ENCODE results near the gene SCLT1. TPM values are rescaled to one million over a fixed set of nuclear protein-coding genes. Genes with fewer than 3 reads are reported as not detected.
A peak's percentile ranks its signal among the peaks of the same experiment; 100 is the strongest.
"Not testable (repeated sequence)": the region's sequence is repeated elsewhere in the genome, so short reads cannot be mapped to it uniquely, and the experiment has no call there.

SCLT1 gene
- total RNA-seq (10 to 100 TPM; 19.5 to 21.2 TPM), total RNA-seq (38.9 to 43.6 reads per million in 2 donors)

DNA sequence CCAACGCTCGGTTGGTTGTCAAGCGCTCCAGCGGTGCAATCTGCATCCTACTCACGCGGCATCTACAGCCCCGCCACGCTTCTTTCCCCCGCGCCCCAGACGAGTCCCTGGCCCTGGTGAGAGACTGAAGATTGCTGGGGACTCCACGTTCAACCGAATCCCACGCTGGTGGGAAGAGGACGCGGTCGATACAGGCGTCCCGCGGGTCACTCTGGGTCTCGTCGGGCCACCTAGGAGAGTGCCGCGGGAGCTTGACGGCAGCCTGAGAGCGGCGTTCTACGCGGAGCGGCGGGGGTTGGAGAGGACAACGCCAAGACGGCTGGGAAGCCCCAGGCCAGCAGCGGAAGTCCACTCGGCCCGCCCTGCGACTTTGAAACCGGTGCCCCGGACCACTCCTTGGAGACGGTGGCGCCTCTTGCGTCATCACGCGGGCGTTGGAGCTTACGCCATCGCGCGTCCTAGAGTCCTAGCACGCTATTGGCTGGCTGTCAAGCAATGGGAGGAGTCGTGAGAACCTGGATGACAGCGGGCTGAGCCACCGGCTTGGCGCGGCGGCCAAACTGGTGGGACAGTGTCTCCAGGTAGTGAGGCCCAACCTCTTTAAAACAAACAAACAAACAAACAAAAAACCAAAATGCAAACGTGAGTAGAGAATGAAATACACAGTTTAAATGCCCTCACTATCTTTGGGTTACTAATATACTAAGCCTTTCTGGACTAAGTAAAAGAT is at the start of gene SCLT1:
Gene SCLT1, minus strand, starts transcription at position 349 of the 730 bp plus-strand sequence. CDS start 436 bp downstream, outside the sequence.
- peak; percentile 88 to 90 (median 89) for DNase-seq
- peaks cover 24% of the 10 kb centered on the region for H3K4me1 Mint-ChIP-seq
- no peak within 1 kb of the TSS for H3K27ac Mint-ChIP-seq
- no peaks in the 10 kb centered on the region for H3K27me3 Mint-ChIP-seq
- no peaks in the 10 kb centered on the region for H3K36me3 Mint-ChIP-seq (ENCODE audit: low read depth)
- H3K4me3 Mint-ChIP-seq = no peak within 1 kb of the TSS
- peak; percentile 94 for ATAC-seq
- no peaks in the 10 kb centered on the region for H3K9me3 ChIP-seq (ENCODE audit: control insufficient read depth, low read length, poor library complexity, severe bottlenecking)

DNA sequence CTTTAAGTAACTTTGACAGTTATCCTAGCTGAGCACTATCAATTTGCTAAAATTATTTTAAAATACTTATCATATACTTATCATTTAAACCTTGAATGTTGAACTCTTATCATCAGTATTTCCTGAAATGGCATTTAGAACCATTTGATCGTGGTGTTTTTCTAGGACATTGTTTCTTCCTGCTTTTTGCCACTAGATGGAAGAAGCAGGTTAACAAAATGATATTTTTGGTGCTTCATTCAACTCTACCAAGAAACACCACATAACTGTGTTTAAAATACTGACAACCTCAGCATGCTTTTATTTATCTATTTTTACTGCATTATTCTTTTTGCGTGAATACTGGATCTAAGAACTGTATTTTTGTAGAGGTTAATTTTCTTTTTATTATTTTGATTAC is 47.2 kb upstream of the SCLT1 start:
- ATAC-seq = no peak
- DNase-seq = no peak
- Mint-ChIP-seq H3K36me3 (ENCODE audit: low read depth) (no peaks in the 10 kb centered on the region), H3K4me1 (no peaks in the 10 kb centered on the region), H3K27ac (no peak overlapping the region), H3K4me3 (no peak overlapping the region), H3K27me3 (peaks cover 11% of the 10 kb centered on the region)
- H3K9me3 ChIP-seq (ENCODE audit: control insufficient read depth, low read length, poor library complexity, severe bottlenecking) = no peaks in the 10 kb centered on the region

DNA sequence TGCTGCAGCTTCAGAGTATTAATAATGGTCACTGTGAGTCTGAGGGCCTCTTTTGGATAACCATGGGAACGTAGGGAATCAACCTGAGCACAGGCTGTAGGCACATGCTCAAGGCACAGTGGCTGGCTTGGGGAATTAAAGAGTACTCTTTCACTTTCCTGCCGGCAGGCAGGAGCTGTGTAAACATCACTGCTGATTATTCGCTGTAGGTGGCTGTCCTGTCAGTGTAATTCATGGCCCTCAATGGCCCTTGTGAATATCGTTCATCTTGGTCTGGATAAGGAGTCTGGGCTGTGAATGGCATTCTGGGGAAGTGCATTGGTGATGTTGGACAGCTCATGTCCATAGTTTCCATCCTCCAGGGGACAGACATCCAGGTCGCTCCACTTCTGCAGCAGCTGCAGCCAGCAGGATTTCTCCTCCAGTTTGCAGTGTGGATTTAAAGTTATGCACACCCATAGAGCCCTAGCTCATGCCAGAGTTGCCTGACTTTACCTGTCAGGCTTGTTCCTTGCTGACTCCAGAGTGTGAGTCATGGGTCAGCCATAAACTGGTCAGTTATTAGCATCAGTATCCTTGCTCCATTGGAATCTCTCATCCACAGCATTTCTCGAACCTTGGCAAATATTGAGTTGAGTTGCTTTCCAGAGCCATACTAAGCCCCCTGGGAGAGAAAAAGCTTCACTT is 45.6 kb upstream of the SCLT1 start:
- Mint-ChIP-seq H3K27me3 (no peaks in the 10 kb centered on the region), H3K4me1 (no peaks in the 10 kb centered on the region), H3K4me3 (no peak overlapping the region), H3K27ac (no peak overlapping the region), H3K36me3 (ENCODE audit: low read depth) (no peaks in the 10 kb centered on the region)
- no peaks in the 10 kb centered on the region for H3K9me3 ChIP-seq (ENCODE audit: control insufficient read depth, low read length, poor library complexity, severe bottlenecking)
- no peak for DNase-seq
- no peak for ATAC-seq

DNA sequence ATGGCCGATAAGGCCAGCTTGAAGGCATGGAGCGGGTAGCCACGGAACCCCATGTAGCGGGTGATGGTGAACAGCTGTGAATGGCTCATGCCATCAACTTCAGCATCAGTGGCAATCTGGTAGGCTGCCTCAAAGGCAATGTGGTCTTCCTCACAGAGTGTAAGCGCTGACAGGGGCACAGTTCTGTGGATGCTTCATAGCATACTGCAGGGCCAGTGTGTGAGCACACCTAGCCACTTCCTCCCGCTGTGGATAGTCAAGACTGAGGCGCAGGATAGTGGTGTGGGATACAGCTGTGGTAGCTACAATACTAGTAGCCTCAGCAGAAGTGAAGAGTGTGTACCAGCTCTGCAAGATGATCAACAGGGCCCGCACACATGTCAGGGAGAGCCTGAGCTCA is 43.1 kb upstream of the SCLT1 start:
- no peak overlapping the region for H3K4me3 Mint-ChIP-seq
- no peak for ATAC-seq
- H3K27me3 Mint-ChIP-seq = no peaks in the 10 kb centered on the region
- DNase-seq = no peak
- no peaks in the 10 kb centered on the region for H3K36me3 Mint-ChIP-seq (ENCODE audit: low read depth)
- H3K27ac Mint-ChIP-seq = no peak overlapping the region
- no peaks in the 10 kb centered on the region for H3K4me1 Mint-ChIP-seq
- no peaks in the 10 kb centered on the region for H3K9me3 ChIP-seq (ENCODE audit: control insufficient read depth, low read length, poor library complexity, severe bottlenecking)

DNA sequence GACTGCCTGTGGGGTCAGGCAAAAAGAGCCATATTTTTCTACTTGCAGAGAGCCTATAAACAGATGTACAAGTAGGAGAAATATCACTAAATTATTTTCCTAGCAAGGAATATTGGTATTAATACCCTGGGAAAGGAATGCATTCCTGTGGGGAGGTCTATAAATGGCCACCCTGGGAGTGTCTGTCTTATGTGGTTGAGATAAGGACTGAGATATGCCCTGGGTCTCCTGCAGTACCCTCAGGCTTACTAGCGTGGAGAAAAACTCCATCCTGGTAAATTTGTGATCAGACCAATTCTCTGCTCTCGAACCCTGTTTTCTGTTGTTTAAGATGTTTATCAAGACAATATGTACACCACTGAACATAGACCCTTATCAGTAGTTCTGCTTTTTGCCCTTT is 38.0 kb upstream of the SCLT1 start:
- no peaks in the 10 kb centered on the region for H3K4me1 Mint-ChIP-seq
- no peak overlapping the region for H3K4me3 Mint-ChIP-seq
- no peaks in the 10 kb centered on the region for H3K9me3 ChIP-seq (ENCODE audit: control insufficient read depth, low read length, poor library complexity, severe bottlenecking)
- DNase-seq (no peak), ATAC-seq (no peak)
- H3K27ac Mint-ChIP-seq = no peak overlapping the region
- H3K27me3 Mint-ChIP-seq = no peaks in the 10 kb centered on the region
- H3K36me3 Mint-ChIP-seq (ENCODE audit: low read depth) = no peaks in the 10 kb centered on the region

DNA sequence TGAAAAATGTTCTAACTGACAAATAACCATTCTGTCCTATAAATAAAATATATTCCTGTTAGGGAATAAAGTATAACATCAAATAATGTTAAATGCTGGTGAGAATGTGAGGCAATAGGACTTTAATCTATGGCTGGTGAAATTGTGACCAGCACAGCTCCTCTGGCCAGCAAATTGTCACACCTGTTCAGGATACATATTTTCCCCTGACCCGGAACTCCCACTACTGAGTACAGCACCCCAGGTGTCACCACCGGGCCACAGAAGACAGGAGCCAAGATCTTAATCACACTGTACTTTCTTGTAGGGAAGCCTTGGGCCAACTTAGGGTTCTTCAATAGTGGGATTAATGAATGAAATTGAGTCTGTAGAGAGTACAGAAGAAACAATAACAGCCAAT is 35.8 kb upstream of the SCLT1 start:
- ATAC-seq (no peak), DNase-seq (no peak)
- no peaks in the 10 kb centered on the region for H3K9me3 ChIP-seq (ENCODE audit: control insufficient read depth, low read length, poor library complexity, severe bottlenecking)
- H3K4me1 Mint-ChIP-seq = no peaks in the 10 kb centered on the region
- no peak overlapping the region for H3K4me3 Mint-ChIP-seq
- no peaks in the 10 kb centered on the region for H3K36me3 Mint-ChIP-seq (ENCODE audit: low read depth)
- no peaks in the 10 kb centered on the region for H3K27me3 Mint-ChIP-seq
- no peak overlapping the region for H3K27ac Mint-ChIP-seq

DNA sequence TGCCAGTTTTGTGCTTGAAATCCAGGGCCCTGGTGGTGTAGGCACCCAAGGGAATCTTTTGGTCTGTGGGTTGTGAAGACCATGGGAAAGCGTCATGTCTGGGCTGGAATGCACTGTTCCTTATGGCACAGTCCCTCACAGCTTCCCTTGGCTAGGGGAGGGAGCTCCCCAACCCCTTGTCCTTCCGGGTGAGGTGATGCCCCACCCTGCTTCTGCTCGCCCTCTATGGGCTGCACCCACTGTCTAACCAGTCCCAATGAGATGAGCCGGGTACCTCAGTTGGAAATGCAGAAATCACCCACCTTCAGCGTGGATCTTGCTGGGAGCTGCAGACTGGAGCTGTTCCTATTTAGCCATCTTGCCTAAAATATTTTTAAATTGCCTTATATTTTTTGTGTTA is 33.3 kb upstream of the SCLT1 start:
- not testable (repeated sequence) for H3K36me3 Mint-ChIP-seq (ENCODE audit: low read depth); H3K4me1 Mint-ChIP-seq

DNA sequence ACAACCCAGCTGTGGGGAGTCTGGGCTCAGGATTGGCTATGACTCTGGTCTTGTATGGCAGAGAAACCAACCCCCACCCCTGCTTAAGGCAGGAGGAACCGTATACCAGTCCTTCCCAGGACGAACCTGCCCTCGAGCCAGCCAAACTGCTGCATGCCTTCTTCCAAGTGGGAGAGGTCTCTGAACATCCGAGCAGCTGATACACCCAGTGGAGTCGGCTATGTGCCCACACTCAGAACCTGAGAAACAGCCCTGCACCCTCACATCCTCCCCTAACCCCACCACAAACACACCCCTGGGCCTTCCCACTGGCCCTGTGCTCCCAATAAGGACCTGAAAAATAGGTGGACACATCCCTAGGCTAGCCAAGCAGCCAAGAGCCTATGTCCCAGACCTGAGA is 24.4 kb upstream of the SCLT1 start:
- no peak overlapping the region for H3K4me3 Mint-ChIP-seq
- no peak for DNase-seq
- peaks cover 8% of the 10 kb centered on the region for H3K36me3 Mint-ChIP-seq (ENCODE audit: low read depth)
- no peaks in the 10 kb centered on the region for H3K9me3 ChIP-seq (ENCODE audit: control insufficient read depth, low read length, poor library complexity, severe bottlenecking)
- H3K27me3 Mint-ChIP-seq = no peaks in the 10 kb centered on the region
- no peak overlapping the region for H3K27ac Mint-ChIP-seq
- ATAC-seq = no peak
- no peaks in the 10 kb centered on the region for H3K4me1 Mint-ChIP-seq

More for the DNA sequence above, 33.3 kb upstream of the SCLT1 start:
- not testable (repeated sequence) for H3K27ac Mint-ChIP-seq; DNase-seq; H3K4me3 Mint-ChIP-seq; ATAC-seq; H3K9me3 ChIP-seq (ENCODE audit: control insufficient read depth, low read length, poor library complexity, severe bottlenecking); H3K27me3 Mint-ChIP-seq

DNA sequence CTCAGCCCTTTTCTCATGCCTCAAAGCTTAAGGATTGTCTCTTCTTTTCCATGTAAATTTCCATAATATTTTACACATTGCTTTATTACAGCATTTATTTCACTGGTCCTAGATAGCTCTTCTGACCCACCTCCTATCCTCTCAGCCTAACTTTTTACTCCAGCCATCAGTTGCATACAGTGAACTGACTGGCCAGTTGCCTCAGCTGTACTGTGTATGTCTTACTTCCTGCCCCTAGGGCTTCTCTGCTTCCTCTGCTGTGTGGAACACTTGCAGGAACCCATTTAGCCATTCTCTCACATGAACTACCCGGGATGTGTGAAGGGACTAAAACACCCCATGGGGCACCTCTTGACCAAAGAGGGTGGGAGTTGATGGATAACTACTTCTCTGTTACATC is 20.6 kb upstream of the SCLT1 start:
- H3K27me3 Mint-ChIP-seq = no peaks in the 10 kb centered on the region
- H3K27ac Mint-ChIP-seq = no peak overlapping the region
- peaks cover 13% of the 10 kb centered on the region for H3K36me3 Mint-ChIP-seq (ENCODE audit: low read depth)
- H3K9me3 ChIP-seq (ENCODE audit: control insufficient read depth, low read length, poor library complexity, severe bottlenecking) = no peaks in the 10 kb centered on the region
- no peak for ATAC-seq
- H3K4me1 Mint-ChIP-seq = no peaks in the 10 kb centered on the region
- no peak for DNase-seq
- H3K4me3 Mint-ChIP-seq = no peak overlapping the region

DNA sequence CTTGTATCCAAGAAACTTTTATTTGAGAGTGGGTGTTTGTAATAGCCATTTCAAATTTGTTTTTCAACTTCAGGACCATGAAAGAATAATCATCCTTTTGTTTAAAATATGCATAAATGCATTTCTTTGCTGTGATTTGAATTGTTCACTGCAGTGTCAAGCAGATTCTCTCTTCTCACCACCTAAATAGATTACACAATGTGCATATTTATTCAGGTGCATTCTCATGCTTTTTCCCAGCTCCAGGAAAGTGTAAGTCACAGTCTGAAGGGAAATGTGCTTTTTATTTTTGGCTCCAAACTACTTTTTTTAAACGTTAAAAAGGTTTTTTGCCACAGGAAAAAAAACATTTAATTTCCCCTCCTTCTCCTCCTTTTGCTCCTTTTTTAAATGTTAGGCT is 20.1 kb upstream of the SCLT1 start:
- no peaks in the 10 kb centered on the region for H3K9me3 ChIP-seq (ENCODE audit: control insufficient read depth, low read length, poor library complexity, severe bottlenecking)
- DNase-seq = no peak
- no peak for ATAC-seq
- Mint-ChIP-seq H3K4me3 (no peak overlapping the region), H3K4me1 (no peaks in the 10 kb centered on the region), H3K27ac (no peak overlapping the region), H3K36me3 (ENCODE audit: low read depth) (peaks cover 13% of the 10 kb centered on the region), H3K27me3 (no peaks in the 10 kb centered on the region)

DNA sequence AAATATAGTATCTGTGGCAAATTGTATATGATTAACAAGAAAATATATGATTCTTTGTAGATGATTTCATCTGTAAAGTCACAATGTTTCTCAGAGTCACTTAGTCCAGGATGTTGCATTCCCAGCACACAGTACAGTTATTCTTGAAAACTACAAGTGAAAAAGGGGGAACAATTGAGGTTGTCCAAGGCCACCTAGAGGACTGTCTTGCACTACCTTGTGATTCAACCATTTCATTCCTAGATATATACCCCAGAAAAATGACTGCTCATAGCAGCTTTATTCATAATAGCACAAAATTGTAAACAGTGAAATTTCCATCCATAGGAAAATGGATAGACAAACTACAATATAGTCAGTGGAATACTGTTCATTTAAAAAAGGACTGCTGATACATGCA is 18.6 kb upstream of the SCLT1 start:
- H3K36me3 Mint-ChIP-seq (ENCODE audit: low read depth) = peaks cover 11% of the 10 kb centered on the region
- H3K4me1 Mint-ChIP-seq = no peaks in the 10 kb centered on the region
- H3K27ac Mint-ChIP-seq = no peak overlapping the region
- H3K9me3 ChIP-seq (ENCODE audit: control insufficient read depth, low read length, poor library complexity, severe bottlenecking) = no peaks in the 10 kb centered on the region
- no peak for DNase-seq
- H3K4me3 Mint-ChIP-seq = no peak overlapping the region
- no peaks in the 10 kb centered on the region for H3K27me3 Mint-ChIP-seq
- ATAC-seq = no peak

DNA sequence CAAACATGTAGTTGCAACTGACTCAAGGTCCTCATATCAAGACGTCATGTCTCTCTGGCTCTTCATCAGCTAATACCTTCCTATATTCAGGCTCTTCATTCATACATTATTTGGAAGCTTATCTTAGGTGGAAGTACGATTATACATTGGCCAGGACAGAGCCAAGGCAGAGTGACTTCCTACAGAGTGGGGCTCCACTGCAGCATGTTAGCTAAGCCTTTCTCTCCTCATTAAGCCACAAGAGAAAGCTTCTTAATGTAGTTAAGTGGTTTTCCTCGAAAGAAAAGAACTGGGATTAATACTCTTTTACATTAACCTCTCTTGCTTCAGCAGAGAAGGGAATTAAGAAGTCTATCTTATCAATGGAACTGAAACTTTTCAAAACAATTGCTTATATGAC is 17.6 kb upstream of the SCLT1 start:
- Mint-ChIP-seq H3K27me3 (no peaks in the 10 kb centered on the region), H3K27ac (peak overlapping the region; percentile 49), H3K36me3 (ENCODE audit: low read depth) (peaks cover 11% of the 10 kb centered on the region), H3K4me3 (no peak overlapping the region), H3K4me1 (no peaks in the 10 kb centered on the region)
- ATAC-seq (no peak), DNase-seq (no peak)
- H3K9me3 ChIP-seq (ENCODE audit: control insufficient read depth, low read length, poor library complexity, severe bottlenecking) = no peaks in the 10 kb centered on the region

DNA sequence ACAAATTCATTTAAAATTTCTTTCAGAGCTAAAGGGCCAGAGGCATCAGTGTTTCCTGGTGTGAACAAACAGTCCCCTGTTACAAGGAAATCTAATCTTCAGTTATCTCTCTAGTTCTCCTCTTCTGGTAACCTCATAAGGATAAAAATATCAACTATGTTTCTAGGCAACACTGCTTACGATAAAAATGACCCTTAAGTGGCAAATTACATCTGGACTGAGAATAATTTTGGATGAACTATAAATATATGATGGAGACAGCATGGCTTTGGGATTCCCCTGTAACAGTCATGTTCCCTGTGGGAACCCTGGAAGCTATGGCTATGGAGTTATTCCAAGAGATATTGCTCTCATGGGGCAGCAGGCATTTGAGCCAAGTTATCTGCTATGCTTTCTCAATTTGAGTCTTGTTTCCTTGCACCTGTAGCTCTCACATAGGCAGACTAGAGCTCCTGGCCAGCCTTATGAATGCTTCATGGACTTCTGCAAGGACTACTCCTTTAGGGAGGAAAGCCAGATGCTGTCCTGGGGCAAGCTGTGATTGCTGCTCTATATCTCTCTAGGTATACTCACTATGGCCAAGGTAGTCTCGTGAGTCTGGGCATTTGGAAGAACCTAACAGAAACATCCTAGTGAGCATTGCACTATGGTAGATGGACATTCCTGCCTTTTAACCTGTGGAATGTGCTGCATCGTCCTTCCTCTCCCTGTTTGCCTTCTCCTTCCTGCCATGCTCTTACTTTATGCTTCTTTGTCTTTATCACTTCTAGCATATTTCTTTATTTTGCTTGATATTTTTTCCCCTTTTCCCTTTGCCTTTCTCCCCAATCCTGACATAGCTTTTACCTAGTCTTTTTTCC is 16.9 kb upstream of the SCLT1 start:
- H3K36me3 Mint-ChIP-seq (ENCODE audit: low read depth) = peaks cover 11% of the 10 kb centered on the region

More for the DNA sequence above, 16.9 kb upstream of the SCLT1 start:
- no peaks in the 10 kb centered on the region for H3K9me3 ChIP-seq (ENCODE audit: control insufficient read depth, low read length, poor library complexity, severe bottlenecking)
- no peak for ATAC-seq
- Mint-ChIP-seq H3K4me1 (no peaks in the 10 kb centered on the region), H3K27me3 (no peaks in the 10 kb centered on the region), H3K4me3 (no peak overlapping the region), H3K27ac (peak overlapping the region; percentile 49)
- no peak for DNase-seq

Data from T-helper 17 cell (primary cell).